Keratinocyte (primary cell): ENCODE data around the gene TAF13.

ENCODE experiments used
- CTCF ChIP-seq, 3 experiments: IDR thresholded peaks in 1 of 3; conservative IDR thresholded peaks in 1 of 3; optimal IDR thresholded peaks in 1 of 3; 2 replicates in 2 of 3; 3 replicates in 1 of 3; pipeline versions ENCODE3 to v1.5.1; 2011; ENCODE audit warnings: low read length in 3 of 3, mild to moderate bottlenecking in 3 of 3, moderate library complexity in 2 of 3, control low read depth in 1 of 3, inconsistent platforms in 1 of 3; ENCODE audit not compliant: insufficient read depth in 2 of 3; ENCODE audit errors: extremely low read depth in 1 of 3
- EZH2 ChIP-seq: IDR thresholded peaks from one replicate; pipeline ENCODE4 v1.6.1; 2012; ENCODE audit warnings: inconsistent platforms, mild to moderate bottlenecking, low read length, moderate library complexity

GRCh38 chr1:109109906-109110305, 34.1 kb upstream of the TAF13 start:
- TF ChIP-seq CTCF (optimal IDR thresholded peaks at IDR 0.05 in 1 of 3, IDR thresholded peaks at IDR 0.05 in 1 of 3, conservative IDR thresholded peaks at IDR 0.05 in 1 of 3; ENCODE audit: extremely low read depth in 1 of 3, insufficient read depth in 2 of 3, low read length in 3 of 3) = no peak
- no peak for TF ChIP-seq EZH2
